LNCaP clone FGC (cell line): ENCODE measurements around the gene C14orf132.

Experiments
- DNase-seq: peaks from one replicate; pipeline ENCODE4 v3.0.0-alpha.2; 2011; ENCODE audit warnings: low read depth
- H3K4me3 ChIP-seq: 2 replicates; pipeline ENCODE4 v1.5.1; 2011; ENCODE audit warnings: mild to moderate bottlenecking, low read depth, low read length, control low read depth
- TF ChIP-seq, protein P1 (sequence below): IDR thresholded peaks from 2 replicates; pipeline ENCODE4 v1.5.1; 2012; ENCODE audit warnings: mild to moderate bottlenecking; ENCODE audit not compliant: control insufficient read depth, insufficient read depth; ENCODE audit errors: extremely low read depth

The C14orf132 gene

DNA sequence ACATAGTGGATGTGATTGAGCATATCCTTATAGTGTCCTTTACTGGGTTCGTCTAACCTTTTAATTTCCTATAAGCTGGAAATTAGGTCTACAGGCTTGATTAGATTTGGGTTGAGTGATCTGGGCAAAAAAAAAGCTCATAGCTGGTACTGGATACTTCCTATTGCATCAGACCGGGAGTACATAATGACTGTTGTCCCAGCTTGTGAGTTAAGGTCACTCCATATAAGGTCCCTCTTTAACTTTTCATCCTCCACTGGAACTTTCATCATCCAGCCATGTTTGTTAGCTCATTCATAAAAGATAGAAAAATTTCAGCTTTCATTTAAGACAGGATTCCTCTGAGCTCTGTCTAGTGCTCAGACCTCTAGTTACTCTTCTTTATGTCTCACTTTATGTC is 80.8 kb downstream of the C14orf132 start:
- TF ChIP-seq, protein P1, sequence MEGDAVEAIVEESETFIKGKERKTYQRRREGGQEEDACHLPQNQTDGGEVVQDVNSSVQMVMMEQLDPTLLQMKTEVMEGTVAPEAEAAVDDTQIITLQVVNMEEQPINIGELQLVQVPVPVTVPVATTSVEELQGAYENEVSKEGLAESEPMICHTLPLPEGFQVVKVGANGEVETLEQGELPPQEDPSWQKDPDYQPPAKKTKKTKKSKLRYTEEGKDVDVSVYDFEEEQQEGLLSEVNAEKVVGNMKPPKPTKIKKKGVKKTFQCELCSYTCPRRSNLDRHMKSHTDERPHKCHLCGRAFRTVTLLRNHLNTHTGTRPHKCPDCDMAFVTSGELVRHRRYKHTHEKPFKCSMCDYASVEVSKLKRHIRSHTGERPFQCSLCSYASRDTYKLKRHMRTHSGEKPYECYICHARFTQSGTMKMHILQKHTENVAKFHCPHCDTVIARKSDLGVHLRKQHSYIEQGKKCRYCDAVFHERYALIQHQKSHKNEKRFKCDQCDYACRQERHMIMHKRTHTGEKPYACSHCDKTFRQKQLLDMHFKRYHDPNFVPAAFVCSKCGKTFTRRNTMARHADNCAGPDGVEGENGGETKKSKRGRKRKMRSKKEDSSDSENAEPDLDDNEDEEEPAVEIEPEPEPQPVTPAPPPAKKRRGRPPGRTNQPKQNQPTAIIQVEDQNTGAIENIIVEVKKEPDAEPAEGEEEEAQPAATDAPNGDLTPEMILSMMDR = no peak
- no peak for DNase-seq
- no peak overlapping the region for H3K4me3 ChIP-seq

DNA sequence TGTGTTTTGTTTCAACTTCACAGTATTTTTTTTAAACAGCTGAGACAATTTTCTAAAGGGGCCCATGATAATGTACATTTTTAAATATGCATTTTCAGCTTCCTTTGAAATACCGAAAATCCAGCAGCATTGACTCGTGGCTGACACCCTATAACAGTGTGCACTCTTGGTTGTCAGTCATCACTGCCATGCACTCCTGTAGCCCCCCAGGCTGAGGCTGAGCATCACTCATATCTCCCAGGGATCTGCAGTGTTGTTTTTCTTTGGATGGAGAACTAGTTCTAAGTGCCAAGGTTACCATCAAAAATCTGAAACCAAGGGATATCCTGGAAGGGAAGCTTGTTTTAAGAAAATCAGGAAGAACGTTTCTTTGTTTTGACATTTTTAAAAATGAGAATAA is 81.2 kb downstream of the C14orf132 start:
- TF ChIP-seq, protein P1 = no peak
- H3K4me3 ChIP-seq = no peak overlapping the region
- no peak for DNase-seq

DNA sequence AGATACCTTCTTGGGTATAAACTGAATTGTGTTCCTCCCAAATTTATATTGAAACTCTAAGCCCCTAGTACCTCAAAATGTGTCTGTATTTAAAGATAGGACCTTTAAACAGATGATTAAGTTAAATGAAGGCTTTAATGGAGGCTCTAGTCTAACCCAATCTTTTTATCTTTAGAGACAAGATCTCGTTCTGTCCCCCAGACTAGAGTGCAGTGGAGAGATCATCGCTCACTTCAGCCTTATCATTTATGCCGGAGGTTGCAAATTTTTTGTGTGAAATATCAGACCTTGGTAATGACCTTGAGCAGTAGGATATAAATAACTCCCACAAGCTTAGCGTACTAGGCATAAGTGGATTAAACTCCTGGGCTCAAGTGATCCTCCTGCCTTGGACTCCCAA is 81.8 kb downstream of the C14orf132 start:
- no peak overlapping the region for H3K4me3 ChIP-seq
- no peak for DNase-seq
- TF ChIP-seq, protein P1 = no peak

DNA sequence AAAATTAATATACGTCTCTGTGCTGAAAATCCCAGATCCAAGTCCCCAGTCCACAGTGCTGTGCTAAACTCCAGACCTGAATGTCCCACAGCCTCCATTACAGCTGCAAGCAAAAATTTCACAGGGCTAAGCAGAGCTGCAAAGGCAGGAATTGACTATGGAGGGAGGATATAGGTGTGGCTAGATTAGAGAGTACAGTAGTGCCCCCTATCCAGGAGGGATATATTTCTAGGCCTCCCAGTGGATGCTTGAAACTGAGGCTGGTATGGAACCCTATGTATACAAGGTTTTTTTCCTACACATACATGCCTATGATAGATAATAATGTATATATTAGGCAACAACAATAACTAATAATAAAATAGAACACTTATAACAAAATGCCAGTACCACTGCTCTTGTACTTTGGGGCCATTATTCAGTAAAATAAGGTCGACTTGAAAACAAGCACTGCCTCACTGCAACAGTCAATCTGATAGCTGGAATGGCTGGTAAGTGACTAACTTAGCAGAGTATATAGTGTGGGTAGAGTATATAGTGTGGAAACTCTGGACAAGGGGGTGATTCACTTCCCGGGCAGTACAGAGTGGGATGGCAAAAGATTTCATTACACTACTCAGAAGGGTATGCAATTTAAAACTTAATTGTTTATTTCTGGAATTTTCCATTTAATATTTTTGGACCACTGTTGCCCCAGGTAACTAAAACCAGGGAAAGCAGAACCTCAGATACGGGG is 82.7 kb downstream of the C14orf132 start:
- no peak overlapping the region for H3K4me3 ChIP-seq
- TF ChIP-seq, protein P1 = no peak
- no peak for DNase-seq

DNA sequence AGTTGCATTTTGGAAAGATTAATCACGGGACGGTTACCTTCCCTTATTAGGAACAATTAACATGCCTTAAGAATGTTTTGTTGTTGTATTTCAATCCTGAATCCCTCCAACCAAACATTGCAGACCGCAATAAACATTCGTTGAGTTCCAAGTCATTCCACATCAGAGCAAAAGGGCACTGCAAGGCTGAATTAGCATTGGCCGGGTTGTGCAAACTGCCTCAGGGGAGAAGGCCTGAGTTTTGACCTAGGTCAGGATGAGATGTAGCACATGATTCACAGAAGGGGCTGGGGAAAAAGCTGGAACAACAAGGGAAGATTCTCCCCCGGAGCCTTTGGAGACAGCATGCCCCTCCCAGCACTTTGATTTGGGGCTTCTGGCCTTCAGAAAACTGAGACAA is 83.3 kb downstream of the C14orf132 start:
- no peak overlapping the region for H3K4me3 ChIP-seq
- DNase-seq = no peak
- TF ChIP-seq, protein P1 = no peak

DNA sequence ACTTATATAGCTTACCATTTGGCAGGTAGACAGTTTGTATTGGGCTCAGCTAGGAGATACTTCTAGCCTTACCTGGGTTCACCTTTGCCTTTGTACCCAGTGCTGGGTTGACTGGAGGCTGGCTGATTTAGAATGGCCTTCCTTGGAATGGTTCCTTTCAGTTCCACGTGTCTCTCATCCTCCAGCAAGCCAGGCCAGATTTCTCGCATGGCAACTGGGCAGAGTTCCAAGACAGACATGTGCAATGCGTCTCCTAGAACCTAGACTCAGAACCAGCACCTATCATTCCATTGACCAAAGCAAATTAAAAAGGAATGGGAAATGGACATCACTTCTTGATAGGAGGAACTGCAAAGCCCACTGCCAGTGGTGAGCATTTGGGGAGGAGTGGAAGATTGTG is 86.4 kb downstream of the C14orf132 start:
- DNase-seq = peak; percentile 33
- TF ChIP-seq, protein P1 = no peak
- no peak overlapping the region for H3K4me3 ChIP-seq

DNA sequence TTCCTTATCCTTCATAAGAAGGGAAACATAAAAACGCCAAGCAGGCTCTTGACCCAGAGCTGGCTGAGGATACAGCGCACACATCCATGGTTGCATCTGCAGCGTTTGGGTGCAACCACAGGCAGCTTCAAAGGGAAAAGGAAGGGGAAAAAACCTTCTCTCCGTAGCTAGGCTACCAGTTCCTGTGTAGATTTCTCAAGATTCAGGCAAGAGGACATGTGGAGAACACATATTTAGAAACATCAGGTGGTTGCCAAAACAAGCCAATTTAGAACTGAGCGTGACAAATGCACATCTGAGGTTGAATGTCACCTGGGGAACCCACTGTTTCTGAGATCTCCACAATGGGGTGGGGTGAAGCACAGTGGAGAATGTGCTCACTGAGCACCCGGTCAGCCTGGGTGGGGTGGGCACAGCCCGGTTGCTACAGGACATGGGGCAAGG is 87.2 kb downstream of the C14orf132 start:
- TF ChIP-seq, protein P1 = no peak
- no peak overlapping the region for H3K4me3 ChIP-seq
- no peak for DNase-seq
